Neural progenitor cell (in vitro differentiated cells): Measurements from ENCODE around the gene MYH9.

Experiments
- EZH2 ChIP-seq: fragments of 200-600 bp; sonication (generic); IDR thresholded peaks from 2 replicates; pipeline ENCODE4 v1.6.1; 2017; ENCODE audit warnings: antibody characterized with exemption, mild to moderate bottlenecking, moderate library complexity
- TF ChIP-seq, protein P1 (sequence below): fragments of 200-600 bp; sonication (generic); IDR thresholded peaks from 2 replicates; pipeline ENCODE4 v1.5.1; 2017; ENCODE audit warnings: antibody characterized with exemption, mild to moderate bottlenecking

DNA sequence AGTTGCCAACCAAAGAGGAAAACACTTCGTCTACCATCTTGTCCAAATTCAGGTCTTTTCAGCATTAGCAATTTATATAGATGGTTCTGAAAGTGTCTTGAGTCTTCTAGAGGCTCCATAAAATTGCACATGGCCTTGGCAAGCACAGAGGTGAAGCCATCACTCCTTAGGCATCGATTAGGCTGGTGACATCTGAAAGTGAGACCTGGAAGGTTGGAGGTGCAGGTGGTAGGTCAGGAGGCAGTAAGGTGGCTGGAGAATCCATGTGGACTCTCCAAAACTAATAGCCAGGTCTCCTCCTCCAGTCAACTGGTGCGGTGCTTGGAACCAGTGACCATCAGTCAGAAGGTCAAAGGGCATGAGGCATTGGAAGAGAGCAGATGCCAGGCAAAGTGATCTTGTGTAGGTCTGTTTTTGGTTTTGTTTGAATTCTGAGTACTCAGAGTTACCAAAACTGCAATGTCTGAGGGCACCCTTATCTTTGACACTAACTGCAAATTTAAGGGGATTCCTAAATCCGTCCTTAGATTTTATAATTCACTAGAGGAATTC lies 141.9 kb downstream of the MYH9 start:
- TF ChIP-seq, protein P1, sequence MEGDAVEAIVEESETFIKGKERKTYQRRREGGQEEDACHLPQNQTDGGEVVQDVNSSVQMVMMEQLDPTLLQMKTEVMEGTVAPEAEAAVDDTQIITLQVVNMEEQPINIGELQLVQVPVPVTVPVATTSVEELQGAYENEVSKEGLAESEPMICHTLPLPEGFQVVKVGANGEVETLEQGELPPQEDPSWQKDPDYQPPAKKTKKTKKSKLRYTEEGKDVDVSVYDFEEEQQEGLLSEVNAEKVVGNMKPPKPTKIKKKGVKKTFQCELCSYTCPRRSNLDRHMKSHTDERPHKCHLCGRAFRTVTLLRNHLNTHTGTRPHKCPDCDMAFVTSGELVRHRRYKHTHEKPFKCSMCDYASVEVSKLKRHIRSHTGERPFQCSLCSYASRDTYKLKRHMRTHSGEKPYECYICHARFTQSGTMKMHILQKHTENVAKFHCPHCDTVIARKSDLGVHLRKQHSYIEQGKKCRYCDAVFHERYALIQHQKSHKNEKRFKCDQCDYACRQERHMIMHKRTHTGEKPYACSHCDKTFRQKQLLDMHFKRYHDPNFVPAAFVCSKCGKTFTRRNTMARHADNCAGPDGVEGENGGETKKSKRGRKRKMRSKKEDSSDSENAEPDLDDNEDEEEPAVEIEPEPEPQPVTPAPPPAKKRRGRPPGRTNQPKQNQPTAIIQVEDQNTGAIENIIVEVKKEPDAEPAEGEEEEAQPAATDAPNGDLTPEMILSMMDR = no peak
- TF ChIP-seq EZH2 = no peak
